Putamen (tissue), 1 donor: ENCODE measurements around the gene MVB12B.

Experiments used
- DNase-seq: peaks from one replicate; pipeline ENCODE4 v3.0.0-alpha.2; 2016; ENCODE audit warnings: low spot score

The MVB12B gene

DNA sequence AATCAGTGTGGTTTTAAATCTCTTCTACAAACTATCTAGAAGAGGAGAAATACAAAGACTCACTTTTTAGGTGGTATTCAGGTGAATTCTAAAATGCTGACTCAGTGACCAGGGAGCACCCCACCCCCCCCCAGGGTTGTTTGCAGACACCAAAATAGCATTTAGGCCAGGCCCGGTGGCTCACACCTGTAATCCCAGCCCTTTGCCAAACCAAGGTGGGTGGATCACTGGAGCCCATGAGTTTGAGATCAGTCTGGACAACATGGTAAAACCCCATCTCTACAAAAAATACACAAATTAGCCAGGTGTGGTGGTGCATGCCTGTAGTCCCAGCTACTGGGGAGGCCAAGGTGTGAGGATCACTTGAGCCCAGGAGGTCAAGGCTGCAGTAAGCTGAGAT, 168.1 kb downstream of the MVB12B start:
- DNase-seq, result no peak

DNA sequence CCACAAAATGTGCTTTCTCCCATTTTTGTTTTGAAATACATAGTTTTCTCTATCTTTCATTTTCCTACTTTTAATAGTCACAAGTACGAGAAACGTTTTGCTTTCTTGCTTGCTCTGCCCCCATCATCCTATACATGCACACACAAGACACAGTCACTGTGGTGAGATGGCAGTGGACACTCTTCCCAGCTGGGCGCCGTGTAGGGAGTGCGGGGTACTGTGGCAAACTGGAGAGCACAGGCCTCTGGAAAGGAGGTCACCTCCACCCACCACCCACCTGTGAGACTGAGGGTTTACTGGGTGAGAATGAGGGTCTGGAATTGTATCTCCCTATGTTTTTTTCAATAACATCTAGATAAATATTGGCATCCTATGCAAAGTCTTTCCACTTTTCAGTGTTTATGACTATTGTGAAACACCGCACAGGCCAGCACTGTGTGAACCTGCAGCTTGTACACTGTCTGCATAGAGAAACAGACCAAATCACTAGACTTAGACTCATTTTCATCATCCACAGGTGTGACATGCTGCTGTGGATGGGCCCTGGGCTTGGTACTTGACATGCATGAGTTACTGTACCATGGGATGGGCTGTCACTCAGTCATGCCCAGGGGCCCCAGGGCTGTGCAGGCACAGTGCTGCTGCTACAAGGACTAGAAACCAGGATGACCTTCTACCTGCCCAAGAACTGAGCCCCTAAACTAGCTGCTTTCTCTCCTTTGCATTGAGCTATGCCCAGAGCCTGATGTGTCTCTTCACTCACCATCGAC, 169.0 kb downstream of the MVB12B start:
- no peak for DNase-seq

DNA sequence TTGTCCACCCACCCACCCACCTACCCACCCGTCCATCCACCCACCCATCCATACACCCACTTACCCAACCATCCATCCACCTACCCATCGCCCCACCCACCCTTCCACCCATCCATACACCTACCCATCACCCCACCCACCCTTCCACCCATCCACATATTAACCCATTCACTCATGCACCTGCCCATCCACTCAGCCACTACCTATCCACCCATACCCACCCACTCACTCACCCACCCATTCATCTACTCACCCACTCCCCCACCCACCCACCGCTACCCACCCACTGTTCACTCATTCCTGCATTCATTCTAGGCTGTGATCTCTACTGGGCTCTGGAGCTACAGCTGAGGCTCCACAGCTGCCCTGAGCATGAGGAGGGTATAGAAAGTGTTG, 169.6 kb downstream of the MVB12B start:
- DNase-seq, result no peak

DNA sequence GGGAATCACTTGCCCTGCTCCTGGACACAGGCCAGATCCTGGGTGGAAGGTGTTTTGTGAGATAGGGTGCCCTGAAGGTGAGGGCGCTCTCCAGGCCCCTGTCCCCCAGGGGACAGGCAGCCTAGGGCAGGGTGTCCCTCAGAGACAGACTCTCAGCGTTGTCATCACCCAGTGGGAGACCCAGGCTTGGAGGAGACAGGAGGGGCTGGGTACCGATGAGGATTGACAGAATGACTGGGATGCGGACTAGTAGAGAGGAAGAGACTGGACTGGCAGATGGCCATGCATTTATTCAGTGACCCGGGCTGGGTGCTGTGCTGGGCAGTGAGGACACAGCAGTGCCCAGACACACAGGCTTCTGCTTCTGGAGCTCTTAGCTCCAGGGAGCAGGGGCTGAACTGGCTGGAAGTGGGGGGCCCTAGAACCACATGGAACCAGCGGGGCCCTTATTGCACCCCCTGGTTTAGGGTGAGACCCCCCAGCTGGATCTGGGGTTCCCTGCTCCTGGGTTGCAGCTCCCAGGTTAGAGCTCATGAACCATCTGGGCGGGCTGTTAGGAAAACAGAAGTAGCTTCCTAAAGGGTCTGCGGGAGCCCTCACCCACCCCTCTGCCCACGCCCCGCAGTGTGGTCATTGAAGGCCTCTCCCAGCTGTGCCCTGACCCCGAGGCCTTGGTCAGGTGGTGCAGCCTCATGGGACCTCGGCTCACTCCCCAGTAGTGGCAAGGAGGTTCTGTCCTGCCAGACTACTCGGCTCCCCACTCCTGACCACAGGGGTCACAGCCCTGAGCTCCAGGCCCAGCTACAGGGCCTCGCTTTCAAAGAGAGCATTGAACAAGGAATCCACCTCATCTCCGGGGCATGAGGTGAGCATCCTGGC, 170.4 kb downstream of the MVB12B start:
- DNase-seq, result no peak

DNA sequence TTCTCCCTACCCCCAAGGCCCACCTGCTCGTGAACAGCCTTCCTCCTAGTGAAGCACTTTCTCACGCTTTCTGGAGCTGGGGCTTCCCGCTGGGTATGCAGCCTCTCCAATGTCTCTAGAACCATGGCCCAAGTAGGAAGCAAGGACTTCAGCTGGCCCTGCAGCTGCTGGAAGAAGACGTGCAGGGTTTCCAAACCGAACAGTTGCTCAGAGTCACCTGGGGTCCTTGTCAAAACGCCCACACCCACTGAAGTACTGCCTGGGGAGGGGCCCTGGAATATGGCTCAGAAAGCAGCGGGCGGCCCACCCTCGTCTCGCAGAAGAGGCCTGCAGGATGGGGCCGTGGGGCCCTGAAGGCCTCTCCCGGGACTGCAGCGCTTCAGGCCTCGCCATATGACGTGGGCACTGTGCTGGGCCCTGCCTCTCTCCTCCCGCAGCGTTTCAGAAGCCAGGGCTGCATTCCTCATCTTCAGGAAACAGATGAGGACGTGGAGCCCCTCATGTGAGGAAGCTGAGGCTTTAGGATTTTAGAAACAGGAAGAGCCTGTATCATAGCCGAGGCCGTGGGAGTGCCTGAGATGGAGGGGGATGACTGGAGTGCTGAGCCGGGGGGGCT, 171.1 kb downstream of the MVB12B start:
- no peak for DNase-seq

DNA sequence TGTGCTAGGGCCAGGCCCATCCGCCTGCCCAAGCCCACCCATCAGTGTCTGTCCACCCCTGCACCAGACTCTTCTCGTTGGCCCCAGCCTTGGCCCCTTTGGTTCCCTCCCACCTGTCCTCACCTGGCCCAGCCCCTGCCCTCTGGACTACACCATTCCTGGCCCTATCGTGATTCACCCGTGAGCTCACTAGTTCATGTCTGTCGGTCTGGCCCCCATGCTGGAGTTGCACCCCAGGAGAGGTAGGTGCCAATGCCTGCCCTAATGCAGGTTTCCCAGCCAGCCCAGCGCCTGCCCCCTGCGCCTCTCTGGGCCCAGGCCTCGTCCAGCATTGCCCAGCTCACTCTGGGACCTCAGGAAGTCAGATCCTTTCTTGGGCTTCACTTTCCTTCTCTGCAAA, 171.7 kb downstream of the MVB12B start:
- no peak for DNase-seq

DNA sequence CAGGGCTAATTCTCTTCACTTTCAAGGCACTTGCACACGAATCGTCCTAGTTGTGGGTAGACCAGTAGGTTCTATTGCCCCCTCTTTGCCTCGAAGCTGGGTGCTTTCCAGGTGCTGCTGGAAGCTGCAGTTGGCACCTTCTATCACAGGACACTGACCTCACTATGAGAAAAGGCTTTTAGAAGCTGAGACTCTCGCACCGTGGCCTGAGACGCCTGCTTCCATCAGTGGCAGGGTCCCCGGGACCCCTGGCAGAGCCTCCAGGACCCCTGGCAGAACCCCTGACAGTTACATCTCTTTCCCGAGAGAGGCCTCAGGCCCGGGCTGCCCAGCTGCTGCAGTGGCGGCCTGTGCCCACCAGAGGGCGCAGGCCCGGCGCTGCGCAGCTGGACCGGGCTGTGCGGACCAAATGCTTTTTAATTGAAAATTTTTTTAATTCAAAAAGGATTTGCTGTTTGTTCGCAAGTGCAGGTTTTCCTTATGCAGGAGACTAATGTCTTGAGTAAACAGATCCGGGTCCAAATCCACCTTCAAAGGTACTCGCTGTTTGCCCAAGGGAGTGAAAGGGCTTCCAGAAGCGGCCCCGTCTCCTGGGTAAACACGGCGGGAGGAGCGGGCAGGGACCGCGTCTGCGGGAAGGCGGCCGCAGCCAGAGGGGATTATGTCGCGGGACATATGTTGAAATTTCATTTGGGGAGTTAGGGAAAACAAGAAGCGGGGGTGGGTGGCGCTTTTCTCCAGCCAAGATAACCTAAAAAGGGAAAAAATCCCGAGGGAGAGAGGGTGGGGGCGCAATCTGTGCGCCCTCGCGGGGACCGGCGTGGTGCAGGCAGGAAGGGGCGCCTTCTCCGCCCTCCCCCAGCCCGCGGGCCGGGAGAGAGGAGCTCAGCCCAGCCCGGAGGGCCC, 172.6 kb downstream of the MVB12B start:
- DNase-seq, result no peak

DNA sequence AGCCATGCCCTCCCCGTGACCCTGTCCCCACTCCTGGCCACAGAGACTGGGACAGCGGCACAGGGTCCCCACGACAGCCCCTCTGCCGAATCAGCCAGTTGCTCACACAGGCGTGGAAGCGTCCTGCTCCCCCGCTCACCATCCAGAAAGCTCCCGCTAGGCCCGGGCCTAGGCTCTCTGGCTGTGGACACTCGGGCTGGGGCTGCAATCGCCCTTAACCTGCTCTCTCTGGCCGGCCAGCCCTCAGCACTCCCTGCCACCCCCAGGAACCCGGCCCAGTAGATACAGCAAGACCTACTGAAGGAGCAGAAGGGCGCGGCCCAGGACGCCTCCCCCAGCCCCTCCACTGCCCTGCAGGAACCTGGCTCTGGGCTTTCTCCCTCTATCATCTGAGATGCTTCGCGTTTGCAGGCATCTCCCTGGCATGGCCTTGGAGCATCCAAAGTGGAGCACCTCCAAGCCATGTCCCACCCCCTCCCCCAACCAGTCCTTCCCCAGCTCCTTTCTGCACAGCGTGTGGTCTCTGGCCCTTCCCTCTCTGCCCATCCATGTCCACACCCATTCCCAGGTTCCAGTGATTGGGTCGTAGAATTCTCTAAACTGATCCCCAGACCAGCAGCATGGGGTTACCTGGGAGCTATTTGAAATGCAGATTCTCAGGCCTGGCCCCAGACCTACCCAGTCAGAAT, 173.4 kb downstream of the MVB12B start:
- DNase-seq, result no peak

DNA sequence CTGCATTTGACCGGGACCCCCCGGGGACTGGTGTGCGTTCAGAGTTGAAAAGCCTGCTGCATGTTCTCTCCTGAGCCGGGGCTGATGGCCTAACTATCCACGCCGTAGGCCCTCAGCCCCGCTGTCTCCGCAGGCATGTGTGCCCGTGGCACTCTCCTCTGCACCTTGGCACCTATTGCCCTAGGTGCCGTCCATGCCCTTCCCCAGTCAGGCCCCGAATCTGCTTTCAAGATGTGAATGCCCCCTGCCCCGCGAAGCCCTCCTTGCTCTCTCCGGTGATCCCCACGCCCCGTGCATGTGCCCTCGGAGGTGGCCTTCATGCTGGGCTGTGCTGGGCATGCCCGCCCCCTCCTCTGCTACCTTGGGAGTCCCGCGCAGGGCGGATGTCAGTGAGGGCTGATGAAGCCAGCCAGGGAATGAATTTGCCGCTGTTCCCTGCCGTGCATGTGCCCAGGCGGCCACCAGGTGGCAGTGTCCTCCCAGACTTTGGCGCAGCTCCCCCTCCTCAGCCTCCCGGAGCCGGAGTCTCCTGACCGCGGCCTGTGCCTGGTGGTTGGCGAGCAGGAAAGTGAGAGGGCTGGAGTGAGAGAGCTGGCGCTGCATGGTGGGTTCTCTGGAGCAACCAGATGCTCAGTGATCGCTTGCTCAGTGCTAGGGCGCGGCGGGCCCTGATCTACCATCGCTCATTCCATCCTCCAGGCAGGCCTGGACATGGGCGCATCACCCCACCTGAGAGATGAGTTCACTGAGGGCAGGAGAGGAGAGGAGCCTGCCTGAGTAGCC, 174.2 kb downstream of the MVB12B start:
- no peak for DNase-seq

DNA sequence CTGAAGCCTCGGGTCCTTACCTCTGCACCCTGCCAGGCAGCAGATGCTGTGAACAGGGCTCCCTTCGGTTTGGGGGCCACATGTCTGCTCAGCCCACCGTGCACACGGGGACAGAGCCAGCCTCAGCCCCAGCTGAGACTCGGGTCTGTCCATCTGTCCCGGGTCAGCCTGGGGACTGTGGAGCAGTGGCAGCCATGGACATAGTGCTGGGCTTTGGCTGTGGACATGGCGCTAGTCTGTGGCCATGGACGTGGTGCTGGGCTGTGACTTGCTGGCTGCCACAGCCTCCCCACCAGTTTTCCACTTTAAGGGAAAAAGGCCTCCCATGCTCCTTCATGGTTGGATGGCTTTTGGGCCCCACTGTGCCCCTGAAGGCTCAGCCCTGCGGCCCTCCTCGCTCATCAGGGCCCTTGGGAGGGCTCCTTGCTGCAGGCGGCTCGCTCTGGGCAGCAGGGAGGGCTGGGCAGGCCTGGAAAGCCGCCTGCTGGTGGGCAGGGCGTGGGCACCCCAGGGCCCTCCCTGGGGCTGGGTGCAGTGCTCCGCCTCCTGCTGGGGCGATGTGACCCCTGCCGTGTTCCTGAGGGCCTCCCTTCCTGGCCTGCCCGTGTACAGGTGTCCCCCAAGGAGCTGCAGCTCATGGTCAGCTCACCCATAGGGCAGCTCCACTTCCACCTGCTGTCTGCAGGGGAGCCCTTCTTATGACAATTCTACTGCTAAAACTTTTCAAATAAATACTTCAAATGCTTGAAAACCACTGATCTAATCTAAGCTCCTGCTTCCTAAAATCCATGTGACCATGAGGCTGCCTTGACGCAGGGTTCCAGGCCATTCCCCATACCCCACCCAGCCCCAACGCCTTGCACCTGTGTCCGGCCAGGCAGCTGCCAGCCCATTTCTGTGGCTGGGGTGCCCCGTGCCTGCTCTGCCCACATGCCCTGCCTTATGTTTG, 175.0 kb downstream of the MVB12B start:
- no peak for DNase-seq

DNA sequence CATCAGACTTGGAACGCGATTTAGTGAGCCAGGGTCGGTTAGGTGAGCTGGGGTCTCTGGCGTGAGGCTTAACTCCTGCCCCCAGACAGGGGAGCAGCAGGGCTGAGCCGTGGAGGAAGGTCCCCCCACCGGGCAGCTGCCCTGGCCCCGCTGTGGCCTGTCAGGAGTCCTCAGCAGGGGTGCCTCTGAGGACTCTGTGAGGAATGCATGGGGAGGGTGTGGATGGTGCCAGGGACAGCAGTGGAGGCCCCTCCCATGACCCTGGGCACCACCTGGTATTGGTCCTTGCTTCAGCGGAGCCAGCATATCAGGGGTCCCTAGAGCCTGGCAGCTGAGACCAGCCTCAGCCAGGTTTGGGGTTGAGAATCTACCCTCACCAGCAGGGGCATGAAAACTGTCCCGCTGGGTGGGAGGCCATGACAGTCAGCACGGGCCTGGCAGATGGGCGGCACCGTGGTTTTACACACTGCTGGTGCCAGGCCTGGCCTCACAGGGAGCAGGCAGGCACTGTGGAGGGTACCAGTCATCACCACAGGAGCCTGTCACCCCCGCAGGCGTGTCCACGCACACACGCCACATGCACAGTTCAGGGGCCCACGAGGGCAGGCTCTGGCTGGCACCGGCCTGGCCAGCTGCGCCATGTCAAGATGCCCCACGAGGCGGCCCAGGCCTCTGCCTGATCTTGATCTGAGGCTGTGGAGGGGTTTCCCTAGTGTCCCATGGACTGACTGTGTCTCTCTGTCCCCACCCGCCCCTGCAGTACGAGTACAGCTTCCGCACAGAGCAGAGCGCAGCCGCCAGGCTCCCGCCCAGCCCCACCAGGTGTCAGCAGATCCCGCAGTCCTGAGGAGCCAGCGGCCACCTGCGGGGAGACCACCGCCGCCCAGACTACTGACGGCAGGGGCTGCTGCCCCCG, 176.0 kb downstream of the MVB12B start:
- no peak for DNase-seq

DNA sequence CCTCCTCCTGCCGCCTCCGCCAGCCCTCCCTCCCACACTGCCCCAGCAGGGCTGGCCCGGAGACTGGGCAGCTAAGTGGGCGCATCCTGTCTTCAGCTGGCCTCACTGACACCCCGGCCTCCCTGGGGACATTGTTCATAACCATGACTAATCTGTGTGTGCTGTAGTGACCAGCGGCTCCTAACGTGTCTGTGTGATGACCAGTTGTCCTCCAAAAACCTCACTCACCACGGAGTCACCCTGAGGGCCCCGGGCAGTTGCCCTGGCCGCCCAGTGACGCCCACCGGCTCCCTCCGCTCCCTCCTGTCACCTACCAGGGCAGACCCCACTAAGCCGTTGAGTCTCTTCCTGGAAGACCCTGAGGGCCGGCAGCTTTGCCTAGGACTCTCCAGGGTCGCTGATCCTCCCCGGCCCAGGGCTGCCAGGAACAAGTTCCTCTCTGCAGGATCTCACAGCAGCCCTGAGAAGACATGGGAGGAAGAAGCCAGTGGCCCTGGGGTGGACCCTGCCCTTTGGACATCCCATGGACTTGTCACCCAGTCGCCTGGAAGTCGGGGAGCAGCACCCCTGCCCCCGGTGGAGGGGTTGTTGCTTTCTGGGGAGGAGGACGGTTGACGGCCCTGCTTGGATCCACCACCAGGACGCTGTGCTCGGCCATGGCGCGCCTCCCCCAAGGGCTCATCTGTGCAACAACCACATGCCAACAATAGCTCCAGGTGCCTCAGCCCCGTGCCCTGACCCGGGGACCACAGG, 176.9 kb downstream of the MVB12B start:
- DNase-seq, result no peak

DNA sequence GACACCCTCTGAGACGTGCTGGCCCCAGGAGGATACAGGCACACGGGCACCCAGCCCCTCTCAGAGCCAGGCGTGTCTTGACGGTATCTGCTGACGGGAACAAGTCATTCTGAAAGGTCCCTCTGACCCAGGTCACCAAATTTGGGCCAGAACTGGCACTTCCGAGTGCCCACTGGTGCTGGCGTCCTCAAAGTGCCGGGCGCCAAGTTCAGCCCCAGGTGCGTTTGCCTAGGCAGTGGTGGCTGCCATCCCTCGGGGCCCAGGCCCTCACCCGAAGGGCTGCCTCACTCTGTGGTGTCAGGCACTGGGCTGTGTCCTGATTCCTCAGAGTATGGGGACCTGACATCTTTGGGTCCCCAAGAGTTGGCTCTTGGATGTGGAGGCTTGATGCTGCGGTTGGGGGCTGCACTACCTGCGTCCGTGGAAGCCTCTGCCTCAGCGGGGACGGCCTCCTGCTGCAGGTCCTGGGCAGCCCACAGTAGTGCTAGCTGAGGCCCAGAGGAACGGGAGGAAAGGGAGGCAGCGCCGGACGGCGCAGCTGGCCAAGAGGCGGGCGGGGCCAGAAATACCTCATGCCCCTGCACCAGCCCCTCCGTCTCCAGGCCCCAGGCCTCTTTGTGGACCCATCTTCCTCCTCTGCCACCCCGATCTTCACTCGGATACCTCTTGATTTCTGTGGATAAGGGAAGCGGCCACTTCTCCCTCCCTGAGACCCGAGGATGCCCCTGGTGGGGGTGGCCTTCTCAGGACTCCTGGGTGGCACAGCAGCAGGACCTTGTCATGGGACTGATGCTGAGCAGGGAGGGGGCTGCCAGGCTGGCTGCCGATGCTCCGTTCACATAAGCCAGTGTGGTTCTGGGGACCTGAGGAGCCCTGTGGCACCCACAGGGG, 177.7 kb downstream of the MVB12B start:
- no peak for DNase-seq

DNA sequence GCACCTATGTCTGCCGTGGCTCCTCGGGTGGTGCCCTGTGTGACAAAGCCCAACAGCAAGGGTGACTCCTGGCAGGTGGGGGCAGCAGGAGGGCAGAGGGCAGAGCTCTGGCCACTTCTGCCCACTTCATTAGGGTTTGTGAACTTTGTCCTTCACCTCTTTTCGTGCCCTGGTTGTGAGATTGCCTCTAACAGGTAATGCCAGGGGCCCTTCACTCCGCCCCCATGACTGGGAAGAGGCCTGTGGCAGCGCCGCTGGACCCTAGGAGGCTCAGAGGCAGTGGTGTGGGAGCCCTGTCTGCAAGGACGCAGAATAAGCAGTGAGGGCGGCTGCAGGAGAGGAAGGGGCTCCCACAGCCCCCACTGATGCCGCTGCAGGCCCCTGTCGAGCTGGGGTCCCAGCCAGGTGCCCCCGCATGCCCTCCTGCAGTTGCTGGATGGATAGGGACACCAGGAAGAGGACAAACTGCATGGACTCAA, 178.4 kb downstream of the MVB12B start:
- no peak for DNase-seq

DNA sequence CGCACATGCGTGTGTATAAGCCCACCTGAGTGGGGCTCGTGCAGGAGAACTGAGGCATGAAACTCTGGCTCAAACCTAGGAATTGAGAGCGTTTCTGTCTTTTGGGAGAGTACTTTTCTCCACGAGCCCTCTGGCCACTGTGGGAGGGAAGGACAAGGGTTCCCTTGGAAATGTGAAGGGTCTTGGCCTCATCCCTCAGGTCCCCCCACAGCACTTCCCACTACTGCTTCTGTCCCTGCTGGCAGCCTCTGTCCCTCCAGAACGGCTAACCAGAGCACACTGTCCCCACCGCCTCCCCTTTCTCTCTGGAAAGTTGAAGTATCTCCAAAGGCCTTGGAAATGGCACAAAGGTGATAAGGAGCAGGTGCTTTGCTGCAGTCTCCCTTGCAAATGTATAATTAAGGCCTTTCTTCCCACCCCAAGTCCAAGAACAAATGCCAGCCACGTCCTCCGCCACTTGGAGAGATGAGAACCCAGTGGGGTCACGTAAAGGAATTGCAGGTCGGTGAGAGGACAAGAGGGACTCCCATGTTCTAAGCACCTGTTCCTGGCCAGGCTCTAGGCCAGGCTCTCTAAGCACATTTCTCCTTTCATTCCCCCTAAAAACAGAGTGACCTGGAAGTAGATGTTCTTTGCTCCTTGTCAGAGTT, 179.2 kb downstream of the MVB12B start:
- DNase-seq, result no peak
